ENCODE results near the gene ANXA2R. TPM values are rescaled to one million over a fixed set of nuclear protein-coding genes. Genes with fewer than 3 reads are reported as not detected.

The ANXA2R gene
- polyA plus RNA-seq, 1 of the 3 experiments (the other 2 are of a cell fraction) = 1.9 TPM

GRCh38 chr5:43010935-43011315 lies 29.2 kb downstream of the ANXA2R start:
- Histone ChIP-seq H3K27me3 (ENCODE audit: insufficient read depth) (no peaks in the 10 kb centered on the region), H3K27ac (ENCODE audit: low read depth in 2 of 2, low read length in 1 of 2) (no peak overlapping the region), H2AFZ (ENCODE audit: low read depth) (no peak overlapping the region), H4K20me1 (ENCODE audit: insufficient read depth) (no peaks in the 10 kb centered on the region), H3K36me3 (replicated peaks in 1 of 2; ENCODE audit: control insufficient read depth in 1 of 2, insufficient read depth in 2 of 2, low read length in 1 of 2) (no peaks in the 10 kb centered on the region), H3K9me3 (no peaks in the 10 kb centered on the region), H3K4me3 (ENCODE audit: low read depth in 2 of 2, low read length in 1 of 2) (no peak overlapping the region), H3K79me2 (ENCODE audit: insufficient read depth) (no peaks in the 10 kb centered on the region), H3K4me2 (no peak overlapping the region), H3K9ac (no peak overlapping the region), H3K4me1 (ENCODE audit: control insufficient read depth in 1 of 2, insufficient read depth in 2 of 2, low read depth in 1 of 2, low read length in 1 of 2) (peaks cover 0 to 4% of the 10 kb centered on the region in 2 experiments; a peak in 1 of 4 replicates), H3K9me2 (no peaks in the 10 kb centered on the region), H3F3A (replicated peaks; ENCODE audit: insufficient read depth) (peaks cover 4% of the 10 kb centered on the region)
- no peak for DNase-seq
- 67% methylated on average over 3 of the region's 3 CpGs for WGBS (ENCODE audit: low lambda C conversion rate)
- POLR2A ChIA-PET = no interaction called here
- TF ChIP-seq EZH2phosphoT487 (IDR thresholded peaks at IDR 0.05; ENCODE audit: borderline replicate concordance, low read depth) = no peak
- no peak for TF ChIP-seq TAF1 (IDR thresholded peaks at IDR 0.05; ENCODE audit: borderline replicate concordance, low read depth, low read length)
- no peak for TF ChIP-seq RAD21 (IDR thresholded peaks at IDR 0.05; ENCODE audit: low read length)
- TF ChIP-seq, protein P1, sequence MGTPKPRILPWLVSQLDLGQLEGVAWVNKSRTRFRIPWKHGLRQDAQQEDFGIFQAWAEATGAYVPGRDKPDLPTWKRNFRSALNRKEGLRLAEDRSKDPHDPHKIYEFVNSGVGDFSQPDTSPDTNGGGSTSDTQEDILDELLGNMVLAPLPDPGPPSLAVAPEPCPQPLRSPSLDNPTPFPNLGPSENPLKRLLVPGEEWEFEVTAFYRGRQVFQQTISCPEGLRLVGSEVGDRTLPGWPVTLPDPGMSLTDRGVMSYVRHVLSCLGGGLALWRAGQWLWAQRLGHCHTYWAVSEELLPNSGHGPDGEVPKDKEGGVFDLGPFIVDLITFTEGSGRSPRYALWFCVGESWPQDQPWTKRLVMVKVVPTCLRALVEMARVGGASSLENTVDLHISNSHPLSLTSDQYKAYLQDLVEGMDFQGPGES (IDR thresholded peaks at IDR 0.05; ENCODE audit: low read depth, low read length) = no peak
- no peak for TF ChIP-seq TCF12 (IDR thresholded peaks at IDR 0.05)
- TF ChIP-seq RFX5 (IDR thresholded peaks at IDR 0.05; ENCODE audit: low read length) = no peak
- TF ChIP-seq FOSL2 (IDR thresholded peaks at IDR 0.05; ENCODE audit: borderline replicate concordance, low read depth) = no peak
- no peak for TF ChIP-seq GABPA (IDR thresholded peaks at IDR 0.05; ENCODE audit: low read depth)
- no peak for TF ChIP-seq ELF1 (IDR thresholded peaks at IDR 0.05)
- TF ChIP-seq NRF1 (IDR thresholded peaks at IDR 0.05; ENCODE audit: low read depth, low read length) = no peak
- no peak for TF ChIP-seq USF2 (IDR thresholded peaks at IDR 0.05; ENCODE audit: borderline replicate concordance, low read depth, low read length)
- no peak for TF ChIP-seq TEAD4 (IDR thresholded peaks at IDR 0.05; ENCODE audit: borderline replicate concordance, insufficient read depth)
- TF ChIP-seq FOXJ3 (CRISPR knock-in tag; IDR thresholded peaks at IDR 0.05) = no peak
- no peak for TF ChIP-seq RXRA (IDR thresholded peaks at IDR 0.05; ENCODE audit: borderline replicate concordance, low read depth)
- no peak for TF ChIP-seq MEF2A (IDR thresholded peaks at IDR 0.05; ENCODE audit: borderline replicate concordance, low read depth)
- no peak for TF ChIP-seq SIN3A (IDR thresholded peaks at IDR 0.05; ENCODE audit: borderline replicate concordance, low read depth, low read length)
- CTCF ChIA-PET = no interaction called here
